K562 (cell line): ENCODE data around the gene GNAS-AS1. TPM values are rescaled to one million over a fixed set of nuclear protein-coding genes. Genes with fewer than 3 reads are reported as not detected.

Source experiments
- ATAC-seq: fragments of 200-7000 bp; cut with Tn5 transposase; 3 replicates; pipeline ENCODE4 v1.9.1; 2020; ENCODE audit warnings: moderate library complexity
- BruUV-seq: library from RNA; stranded (reverse); fragments of 400-500 nt; replicated peaks from 2 replicates; lab custom pipeline; 2021; lab: Mats Ljungman, UMichigan
- CTCF ChIA-PET: fragments of 300-600 bp; formaldehyde crosslinking; extraction: SDS; loops from one replicate; lab custom pipeline; 2021; ENCODE audit warnings: low intra/inter-chr PET ratio; lab: Yijun Ruan, JAX
- POLR2A ChIA-PET: fragments of 300-600, 350-650 bp; sonication (Branson Sonifier 250); formaldehyde crosslinking; extraction: SDS; loops from one replicate; lab custom pipeline; 2021; ENCODE audit warnings: antibody characterized with exemption, inconsistent platforms; lab: Yijun Ruan, JAX
- DNase-seq, 4 experiments: peaks; one replicate each; pipeline versions ENCODE4 v3.0.0 to v3.0.0-alpha.2; 2011 to 2018; ENCODE audit warnings: low spot score in 3 of 4, mixed read lengths in 3 of 4; ENCODE audit errors: extremely low read depth in 1 of 4
- FAIRE-seq: peaks from 2 replicates; lab custom pipeline; 2011; peaks lifted over from hg19 to GRCh38; lab: Jason Lieb, UNC
- H2AFZ ChIP-seq: 2 replicates; pipeline ENCODE4 v1.6.0; 2011; ENCODE audit warnings: low read depth, low read length, control low read depth, inconsistent platforms
- H3K27ac ChIP-seq: fragments of 200-600 bp; 3 replicates; pipeline ENCODE4 v1.8.0; 2011; ENCODE audit warnings: low read depth, mild to moderate bottlenecking, control low read depth, inconsistent platforms, low read length, moderate library complexity, mixed read lengths; ENCODE audit errors: extremely low read depth
- H3K27me3 ChIP-seq, 2 experiments: fragments of 300-600 bp in 1 of 2; 2 replicates in 1 of 2; 3 replicates in 1 of 2; pipeline versions ENCODE4 v1.6.0 to v1.8.0; 2011; ENCODE audit warnings: inconsistent platforms in 2 of 2, low read length in 2 of 2, mild to moderate bottlenecking in 1 of 2, mixed read lengths in 1 of 2, moderate library complexity in 1 of 2; ENCODE audit not compliant: control insufficient read depth in 2 of 2, insufficient read depth in 2 of 2
- H3K36me3 ChIP-seq: fragments of 300-600 bp; 3 replicates; pipeline ENCODE4 v1.8.0; 2011; ENCODE audit warnings: mild to moderate bottlenecking, low read length, inconsistent platforms; ENCODE audit not compliant: control insufficient read depth, insufficient read depth
- H3K4me1 ChIP-seq, 2 experiments: fragments of 200-600 bp in 1 of 2; replicated peaks in 1 of 2; 2 replicates in 1 of 2; 3 replicates in 1 of 2; pipeline versions ENCODE4 v1.5.1 to v1.8.0; 2011; ENCODE audit warnings: inconsistent platforms in 2 of 2, low read length in 2 of 2, mild to moderate bottlenecking in 1 of 2, mixed read lengths in 1 of 2, moderate library complexity in 1 of 2; ENCODE audit not compliant: control insufficient read depth in 2 of 2, insufficient read depth in 2 of 2
- H3K4me2 ChIP-seq: 2 replicates; pipeline ENCODE4 v1.6.1; 2011; ENCODE audit warnings: low read length, control low read depth, inconsistent platforms, mixed read lengths; ENCODE audit not compliant: insufficient read depth
- H3K4me3 ChIP-seq: fragments of 200-600 bp; sonication (generic), shearing (Covaris generic); 2 replicates; pipeline ENCODE4 v1.5.1; 2016; ENCODE audit warnings: control low read depth, inconsistent platforms
- H3K79me2 ChIP-seq: fragments of 200-600 bp; 3 replicates; pipeline ENCODE4 v1.8.0; 2011; ENCODE audit warnings: low read length, inconsistent platforms; ENCODE audit not compliant: control insufficient read depth, insufficient read depth
- H3K9ac ChIP-seq, 2 experiments: 2 replicates each; pipeline versions ENCODE4 v1.6.0 to v1.6.1; 2011; ENCODE audit warnings: low read depth in 2 of 2, low read length in 2 of 2, control low read depth in 1 of 2, inconsistent platforms in 1 of 2, mild to moderate bottlenecking in 1 of 2, mixed read lengths in 1 of 2; ENCODE audit not compliant: insufficient read depth in 1 of 2
- H3K9me1 ChIP-seq: one replicate; pipeline ENCODE4 v1.6.0; 2011; ENCODE audit warnings: inconsistent platforms, mild to moderate bottlenecking, low read length, moderate library complexity; ENCODE audit not compliant: control insufficient read depth, insufficient read depth
- H3K9me3 ChIP-seq: replicated peaks from 2 replicates; pipeline ENCODE4 v1.5.1; 2011; ENCODE audit warnings: low read depth, low read length, inconsistent platforms; ENCODE audit not compliant: control insufficient read depth, insufficient read depth
- H4K20me1 ChIP-seq: replicated peaks from 2 replicates; pipeline ENCODE4 v1.6.1; 2011; ENCODE audit warnings: low read length, inconsistent platforms, mixed read lengths; ENCODE audit not compliant: control insufficient read depth, insufficient read depth
- CBX1 ChIP-seq: sonication (generic); IDR thresholded peaks from 2 replicates; pipeline ENCODE4 v1.6.1; 2016; ENCODE audit warnings: antibody characterized with exemption, low read depth, mild to moderate bottlenecking
- GABPB2 ChIP-seq: fragments of 250-450 bp; sonication (Bioruptor Pico); conservative IDR thresholded peaks from 2 replicates; pipeline ENCODE4 v1.5.1; 2021; ENCODE audit warnings: mild to moderate bottlenecking
- HCFC1 ChIP-seq: IDR thresholded peaks from 2 replicates; pipeline ENCODE4 v1.6.1; 2012; ENCODE audit warnings: low read depth, low read length, improper control_type of control experiment
- HMG20A ChIP-seq: fragments of 450-650 bp; formaldehyde crosslinking; conservative IDR thresholded peaks from 2 replicates; pipeline ENCODE4 v1.4.0; 2020; ENCODE audit warnings: mild to moderate bottlenecking, mixed read lengths
- HOXB6 ChIP-seq: fragments of 250-450 bp; sonication (Bioruptor Pico); IDR thresholded peaks from 2 replicates; pipeline ENCODE4 v1.5.1; 2022; ENCODE audit warnings: mild to moderate bottlenecking, borderline replicate concordance
- NCOA1 ChIP-seq: fragments of 450-650 bp; IDR thresholded peaks from 2 replicates; pipeline ENCODE4 v1.6.1; 2016; ENCODE audit warnings: low read depth
- POLR3A ChIP-seq: IDR thresholded peaks from 2 replicates; pipeline ENCODE4 v1.6.1; 2011; ENCODE audit warnings: borderline replicate concordance, mild to moderate bottlenecking, moderate library complexity; ENCODE audit not compliant: insufficient read length, insufficient read depth; ENCODE audit errors: extremely low read depth
- POLR3G ChIP-seq: IDR thresholded peaks from 2 replicates; pipeline ENCODE4 v1.6.1; 2011; ENCODE audit not compliant: insufficient read length, insufficient replicate concordance; ENCODE audit errors: extremely low read depth
- PTRF ChIP-seq: fragments of 450-650 bp; IDR thresholded peaks from 2 replicates; pipeline ENCODE4 v1.6.1; 2016; ENCODE audit warnings: mild to moderate bottlenecking, missing genetic modification characterization, missing compliant biosample characterization
- RFX5 ChIP-seq: IDR thresholded peaks from 2 replicates; pipeline ENCODE4 v1.6.1; 2011; ENCODE audit warnings: low read depth, mild to moderate bottlenecking, improper control_type of control experiment, low read length
- SP2 ChIP-seq: IDR thresholded peaks from 2 replicates; pipeline ENCODE4 v1.6.1; 2011; ENCODE audit warnings: mild to moderate bottlenecking, low read depth, low read length, moderate library complexity; ENCODE audit not compliant: poor library complexity, severe bottlenecking; ENCODE audit errors: extremely low read depth
- ZNF239 ChIP-seq: fragments of 250-450 bp; sonication (Bioruptor Pico); IDR thresholded peaks from 2 replicates; pipeline ENCODE4 v1.4.0; 2020; ENCODE audit warnings: mild to moderate bottlenecking
- WGBS: fragments of 100-300 bp; shearing (Covaris generic); methylation state at CpG from one replicate; pipeline ENCODE4 v1.1.6; 2016; ENCODE audit warnings: low coverage, mixed read lengths; ENCODE audit not compliant: insufficient coverage; ENCODE audit errors: missing lambda C conversion rate; 5-methylcytosine and 5-hydroxymethylcytosine counted together
- in situ Hi-C: fragments of 300-500 bp; cut with MboI; formaldehyde crosslinking; loops from 4 replicates; pipeline ENCODE4 v1.15.0; 2018; ENCODE audit warnings: inconsistent platforms, mixed read lengths
- intact Hi-C: fragments of 100-400 bp; cut with micrococcal nuclease; formaldehyde crosslinking; loops from 2 replicates; pipeline ENCODE4 v1.14.2; 2022
- polyA plus RNA-seq, 8 experiments: library from polyadenylated mRNA; depleted of rRNA in 4 of 8; stranded (reverse) in 5 of 8; unstranded in 3 of 8; fragments of >200 nt; fragmentation: Nextera tagmentation in 2 of 8; fragmentation: Illumina TruSeq in 1 of 8; extraction: Ambion mirVana in 2 of 8; extraction: Trizol in 1 of 8; gene quantifications; 2 replicates each; pipeline versions ENCODE4 v1.2.1 to v1.2.3, GENCODE V29; 2011 to 2014; ENCODE audit warnings: inconsistent platforms in 1 of 8, missing spikeins in 1 of 8
- total RNA-seq, 7 experiments: library from RNA; depleted of rRNA in 6 of 7; stranded (reverse); fragments of >200 nt in 6 of 7; fragmentation: Illumina TruSeq in 2 of 7; extraction: Trizol in 2 of 7; gene quantifications; 2 replicates each; pipeline versions ENCODE4 v1.2.1 to v1.2.3, GENCODE V29; 2011 to 2021; ENCODE audit warnings: low replicate concordance in 1 of 7
- TF ChIP-seq, protein P1 (sequence below): IDR thresholded peaks from 2 replicates; pipeline ENCODE4 v1.6.1; 2011; ENCODE audit not compliant: insufficient read length; ENCODE audit errors: extremely low read depth
- TF ChIP-seq, protein P2 (sequence below), 2 experiments: fragments of 150-350 bp in 1 of 2; IDR thresholded peaks; 2 replicates each; pipeline ENCODE4 v1.6.1; 2012 to 2016; ENCODE audit warnings: low read depth in 2 of 2, low read length in 2 of 2, mild to moderate bottlenecking in 1 of 2, moderate library complexity in 1 of 2
- TF ChIP-seq, protein P3 (sequence below), 2 experiments: fragments of 200-800 bp in 1 of 2; sonication (Bioruptor generic) in 1 of 2; sonication (generic) in 1 of 2; formaldehyde crosslinking in 1 of 2; IDR thresholded peaks in 1 of 2; conservative IDR thresholded peaks in 1 of 2; 2 replicates each; pipeline versions ENCODE4 v1.5.0 to v1.6.1; 2016 to 2020; ENCODE audit warnings: missing compliant biosample characterization in 1 of 2, missing genetic modification characterization in 1 of 2, missing genetic modification reagents in 1 of 2

Gene GNAS-AS1
- total and polyA plus RNA-seq, 9 of the 15 experiments (the other 6 are each of a cell fraction or from before 2014, with no cell fraction given), result 0.04 to 2.5 (median 0.25) TPM

DNA sequence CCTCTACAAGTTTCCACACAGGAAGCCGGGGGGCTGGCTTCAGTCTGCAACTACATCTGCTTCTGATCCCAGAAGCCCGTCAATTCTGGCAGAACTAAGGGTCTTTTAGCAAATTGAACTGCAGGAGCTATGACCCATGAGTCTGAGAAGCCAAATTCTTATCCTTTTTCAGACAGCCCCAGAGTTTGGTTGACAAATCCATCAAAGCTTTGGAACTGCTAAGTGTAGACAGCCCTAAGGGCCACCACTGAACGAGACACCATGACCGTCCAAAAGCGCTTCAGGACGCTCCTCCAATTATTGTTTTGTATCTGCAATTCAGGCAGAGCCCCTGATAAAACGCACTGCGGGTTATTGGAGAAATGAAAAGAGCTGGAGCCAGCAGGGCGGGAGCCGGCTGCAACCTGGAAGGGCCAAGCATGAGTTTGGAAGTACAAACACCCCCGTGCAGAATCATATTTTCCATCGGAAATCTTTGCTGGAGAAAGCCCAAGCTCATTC, 67.1 kb downstream of the GNAS-AS1 start:
- CTCF ChIA-PET, result no interaction called here
- H3K9ac ChIP-seq, result no peak overlapping the region
- TF ChIP-seq SP2 (no peak), HOXB6 (no peak), NCOA1 (no peak), ZNF239 (no peak), POLR3G (no peak), CBX1 (no peak), GABPB2 (CRISPR knock-in tag) (no peak), RFX5 (no peak), POLR3A (no peak), HMG20A (CRISPR knock-in tag) (no peak), HCFC1 (no peak), PTRF (no peak)
- TF ChIP-seq, protein P1, sequence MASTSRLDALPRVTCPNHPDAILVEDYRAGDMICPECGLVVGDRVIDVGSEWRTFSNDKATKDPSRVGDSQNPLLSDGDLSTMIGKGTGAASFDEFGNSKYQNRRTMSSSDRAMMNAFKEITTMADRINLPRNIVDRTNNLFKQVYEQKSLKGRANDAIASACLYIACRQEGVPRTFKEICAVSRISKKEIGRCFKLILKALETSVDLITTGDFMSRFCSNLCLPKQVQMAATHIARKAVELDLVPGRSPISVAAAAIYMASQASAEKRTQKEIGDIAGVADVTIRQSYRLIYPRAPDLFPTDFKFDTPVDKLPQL, result no peak
- TF ChIP-seq, protein P2, sequence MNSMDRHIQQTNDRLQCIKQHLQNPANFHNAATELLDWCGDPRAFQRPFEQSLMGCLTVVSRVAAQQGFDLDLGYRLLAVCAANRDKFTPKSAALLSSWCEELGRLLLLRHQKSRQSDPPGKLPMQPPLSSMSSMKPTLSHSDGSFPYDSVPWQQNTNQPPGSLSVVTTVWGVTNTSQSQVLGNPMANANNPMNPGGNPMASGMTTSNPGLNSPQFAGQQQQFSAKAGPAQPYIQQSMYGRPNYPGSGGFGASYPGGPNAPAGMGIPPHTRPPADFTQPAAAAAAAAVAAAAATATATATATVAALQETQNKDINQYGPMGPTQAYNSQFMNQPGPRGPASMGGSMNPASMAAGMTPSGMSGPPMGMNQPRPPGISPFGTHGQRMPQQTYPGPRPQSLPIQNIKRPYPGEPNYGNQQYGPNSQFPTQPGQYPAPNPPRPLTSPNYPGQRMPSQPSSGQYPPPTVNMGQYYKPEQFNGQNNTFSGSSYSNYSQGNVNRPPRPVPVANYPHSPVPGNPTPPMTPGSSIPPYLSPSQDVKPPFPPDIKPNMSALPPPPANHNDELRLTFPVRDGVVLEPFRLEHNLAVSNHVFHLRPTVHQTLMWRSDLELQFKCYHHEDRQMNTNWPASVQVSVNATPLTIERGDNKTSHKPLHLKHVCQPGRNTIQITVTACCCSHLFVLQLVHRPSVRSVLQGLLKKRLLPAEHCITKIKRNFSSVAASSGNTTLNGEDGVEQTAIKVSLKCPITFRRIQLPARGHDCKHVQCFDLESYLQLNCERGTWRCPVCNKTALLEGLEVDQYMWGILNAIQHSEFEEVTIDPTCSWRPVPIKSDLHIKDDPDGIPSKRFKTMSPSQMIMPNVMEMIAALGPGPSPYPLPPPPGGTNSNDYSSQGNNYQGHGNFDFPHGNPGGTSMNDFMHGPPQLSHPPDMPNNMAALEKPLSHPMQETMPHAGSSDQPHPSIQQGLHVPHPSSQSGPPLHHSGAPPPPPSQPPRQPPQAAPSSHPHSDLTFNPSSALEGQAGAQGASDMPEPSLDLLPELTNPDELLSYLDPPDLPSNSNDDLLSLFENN (IDR thresholded peaks at IDR 0.05; ENCODE audit: low read depth in 2 of 2, low read length in 2 of 2), result no peak
- TF ChIP-seq, protein P3, sequence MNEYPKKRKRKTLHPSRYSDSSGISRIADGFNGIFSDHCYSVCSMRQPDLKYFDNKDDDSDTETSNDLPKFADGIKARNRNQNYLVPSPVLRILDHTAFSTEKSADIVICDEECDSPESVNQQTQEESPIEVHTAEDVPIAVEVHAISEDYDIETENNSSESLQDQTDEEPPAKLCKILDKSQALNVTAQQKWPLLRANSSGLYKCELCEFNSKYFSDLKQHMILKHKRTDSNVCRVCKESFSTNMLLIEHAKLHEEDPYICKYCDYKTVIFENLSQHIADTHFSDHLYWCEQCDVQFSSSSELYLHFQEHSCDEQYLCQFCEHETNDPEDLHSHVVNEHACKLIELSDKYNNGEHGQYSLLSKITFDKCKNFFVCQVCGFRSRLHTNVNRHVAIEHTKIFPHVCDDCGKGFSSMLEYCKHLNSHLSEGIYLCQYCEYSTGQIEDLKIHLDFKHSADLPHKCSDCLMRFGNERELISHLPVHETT (CRISPR knock-in tag; conservative IDR thresholded peaks at IDR 0.05 in 1 of 2, IDR thresholded peaks at IDR 0.05 in 1 of 2), result no peak

More for the DNA sequence above, 67.1 kb downstream of the GNAS-AS1 start:
- intact Hi-C loops, result no loop called here
- no TSS peak for BruUV-seq
- H3K4me3 ChIP-seq, result no peak overlapping the region
- FAIRE-seq (no peak), DNase-seq (no peak), ATAC-seq (no peak)
- peaks cover 31 to 65% of the 10 kb centered on the region in 2 experiments for H3K27me3 ChIP-seq
- H3K9me1 ChIP-seq, result no peaks in the 10 kb centered on the region
- WGBS, result under 1% methylated on average over 12 of the region's 12 CpGs
- no peaks in the 10 kb centered on the region for H3K36me3 ChIP-seq
- H2AFZ ChIP-seq, result no peak overlapping the region
- POLR2A ChIA-PET, result interaction anchor here (1.5 kb wide), 1 partner anchor 14 kb away, joined by 7 read pairs; no protein-coding TSS in a partner anchor
- 0 out of 2 replicates have a peak, but pooled peaks cover 10% of the 10 kb centered on the region for H4K20me1 ChIP-seq
- H3K4me2 ChIP-seq, result no peak overlapping the region
- no peaks in the 10 kb centered on the region for H3K9me3 ChIP-seq
- in situ Hi-C loops, result no loop called here
- no peaks in the 10 kb centered on the region for H3K79me2 ChIP-seq
- H3K4me1 ChIP-seq, result no peaks in the 10 kb centered on the region; a peak in 1 of 5 replicates
- no peak overlapping the region for H3K27ac ChIP-seq
